Measurements from ENCODE around the gene PTEN.
A peak's percentile ranks its signal among the peaks of the same experiment; 100 is the strongest.
"Not testable (repeated sequence)": the region's sequence is repeated elsewhere in the genome, so short reads cannot be mapped to it uniquely, and the experiment has no call there.

The PTEN gene

DNA sequence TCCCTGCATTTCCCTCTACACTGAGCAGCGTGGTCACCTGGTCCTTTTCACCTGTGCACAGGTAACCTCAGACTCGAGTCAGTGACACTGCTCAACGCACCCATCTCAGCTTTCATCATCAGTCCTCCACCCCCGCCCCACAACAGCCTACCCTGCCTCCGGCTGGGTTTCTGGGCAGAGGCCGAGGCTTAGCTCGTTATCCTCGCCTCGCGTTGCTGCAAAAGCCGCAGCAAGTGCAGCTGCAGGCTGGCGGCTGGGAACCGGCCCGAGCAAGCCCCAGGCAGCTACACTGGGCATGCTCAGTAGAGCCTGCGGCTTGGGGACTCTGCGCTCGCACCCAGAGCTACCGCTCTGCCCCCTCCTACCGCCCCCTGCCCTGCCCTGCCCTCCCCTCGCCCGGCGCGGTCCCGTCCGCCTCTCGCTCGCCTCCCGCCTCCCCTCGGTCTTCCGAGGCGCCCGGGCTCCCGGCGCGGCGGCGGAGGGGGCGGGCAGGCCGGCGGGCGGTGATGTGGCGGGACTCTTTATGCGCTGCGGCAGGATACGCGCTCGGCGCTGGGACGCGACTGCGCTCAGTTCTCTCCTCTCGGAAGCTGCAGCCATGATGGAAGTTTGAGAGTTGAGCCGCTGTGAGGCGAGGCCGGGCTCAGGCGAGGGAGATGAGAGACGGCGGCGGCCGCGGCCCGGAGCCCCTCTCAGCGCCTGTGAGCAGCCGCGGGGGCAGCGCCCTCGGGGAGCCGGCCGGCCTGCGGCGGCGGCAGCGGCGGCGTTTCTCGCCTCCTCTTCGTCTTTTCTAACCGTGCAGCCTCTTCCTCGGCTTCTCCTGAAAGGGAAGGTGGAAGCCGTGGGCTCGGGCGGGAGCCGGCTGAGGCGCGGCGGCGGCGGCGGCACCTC, at the start of gene PTEN, which contains the start of gene KLLN:
Gene PTEN, plus strand, starts transcription at position 573 of the 891 bp plus-strand sequence. CDS start 845 bp downstream, outside the sequence.
Gene KLLN, minus strand, starts transcription at position 481 of the 891 bp plus-strand sequence. CDS start 1,046 bp downstream, outside the sequence.
- DNase-seq (ENCODE audit: low read depth in 2 of 2) = peak; percentile 75 to 77

DNA sequence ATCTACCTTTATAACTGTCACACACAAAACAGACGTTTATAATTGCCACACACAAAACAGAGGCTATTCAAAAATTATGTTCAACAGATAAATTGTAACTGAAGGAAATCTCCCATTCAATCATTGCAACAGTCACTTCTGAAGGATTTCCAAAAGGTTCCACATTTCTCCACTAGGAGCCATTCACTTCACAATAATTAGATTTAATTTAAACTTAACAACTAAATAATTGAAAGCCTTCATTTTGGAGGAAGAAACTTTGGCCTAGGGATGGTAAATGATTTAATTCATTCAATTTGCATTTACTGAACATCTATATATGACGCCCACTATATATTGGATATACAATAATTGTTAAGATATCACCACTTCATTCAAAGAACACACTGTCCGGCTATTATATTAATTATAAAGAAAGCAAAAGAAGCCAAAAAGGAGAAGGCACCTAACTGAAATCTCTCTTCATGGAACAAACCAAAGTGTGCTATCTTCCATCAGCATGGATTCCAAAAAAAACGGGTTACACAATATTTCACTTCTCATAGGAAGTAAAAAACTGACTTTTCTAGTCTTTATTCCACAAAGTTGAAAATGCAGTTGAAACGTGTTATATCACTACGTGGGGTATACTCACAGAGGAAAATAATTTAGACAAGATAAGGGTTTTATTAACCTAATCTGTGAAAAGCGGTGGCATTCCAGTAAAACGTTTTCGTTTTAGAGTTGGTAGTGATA, 47.1 kb upstream of the PTEN start:
- no peak for DNase-seq (ENCODE audit: low read depth in 2 of 2)

DNA sequence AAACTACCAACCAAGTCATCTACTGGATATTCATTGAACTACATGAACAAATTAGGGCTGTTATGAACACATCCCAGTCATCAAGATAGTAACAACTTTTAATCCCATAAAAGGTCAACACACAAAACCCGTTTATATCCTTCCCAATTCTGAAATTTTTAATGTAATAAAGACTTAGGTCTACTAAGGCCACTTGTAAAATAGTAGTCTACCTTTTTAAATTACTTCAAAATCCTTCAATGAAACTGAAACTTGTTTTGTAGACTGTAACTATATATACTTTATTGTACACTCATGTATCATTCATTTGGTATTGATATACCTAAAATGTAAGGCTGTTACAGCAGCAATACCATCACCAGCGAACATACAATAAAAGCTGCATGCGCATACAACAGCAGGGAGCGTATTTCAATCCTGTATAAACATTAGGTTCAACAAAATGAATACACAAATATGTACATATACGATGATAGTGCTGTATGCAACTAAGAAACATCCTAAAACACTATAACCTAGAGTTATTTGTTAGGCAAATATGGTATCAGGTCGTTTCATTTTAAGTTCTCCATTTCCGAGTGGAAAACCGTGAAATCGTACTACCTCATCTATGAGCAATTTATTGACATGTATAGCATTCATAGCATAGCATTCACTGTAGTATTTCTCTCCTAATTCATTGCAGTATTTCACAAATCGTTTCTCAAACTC, 46.4 kb upstream of the PTEN start:
- no peak for DNase-seq (ENCODE audit: low read depth in 2 of 2)

DNA sequence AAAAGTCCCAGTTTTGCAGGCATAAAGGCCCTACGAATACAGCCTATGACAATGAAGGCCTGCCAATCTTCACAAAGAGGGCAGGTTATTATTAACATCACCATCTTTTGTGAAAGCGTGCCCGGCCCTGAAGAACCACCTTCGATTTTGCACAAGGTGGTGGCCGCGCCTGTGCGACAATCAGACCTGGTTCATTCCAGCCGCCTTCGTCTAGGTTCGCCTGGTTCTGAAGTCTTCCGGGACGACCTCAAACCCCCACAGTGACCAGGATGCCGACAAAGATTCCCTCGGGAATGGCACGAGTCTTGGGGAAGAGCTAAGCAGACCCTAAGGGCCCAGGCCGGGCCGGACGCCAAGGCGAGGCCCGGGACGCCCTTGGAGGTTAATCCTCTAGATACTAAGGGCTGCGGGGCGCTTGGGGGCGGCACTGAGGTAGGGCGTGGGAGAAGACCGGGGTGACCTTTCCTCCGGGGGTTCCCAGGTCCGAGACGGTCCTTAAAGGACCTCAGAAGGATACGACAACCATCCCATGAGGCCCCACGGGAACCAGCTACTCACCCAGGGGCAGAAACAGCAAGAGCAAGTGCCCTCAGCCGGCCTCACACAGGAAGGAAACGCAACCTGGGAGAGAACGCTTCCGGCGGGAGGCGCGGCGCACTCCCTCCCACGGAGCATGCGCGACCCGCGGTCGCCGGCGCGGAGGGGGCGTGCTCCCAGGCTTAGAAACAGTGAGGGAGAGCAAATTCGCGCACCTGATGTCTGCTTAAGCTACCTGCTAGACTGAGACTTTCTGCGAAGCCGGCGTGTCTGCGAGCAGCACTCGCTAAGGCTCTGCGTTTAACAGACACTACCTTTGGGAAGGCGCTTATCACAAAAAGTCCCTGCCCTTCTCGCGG, 45.6 kb upstream of the PTEN start, which contains the start of gene ATAD1:
Gene ATAD1, minus strand, starts transcription at position 618 of the 896 bp plus-strand sequence. CDS start 3,627 bp downstream, outside the sequence.
- DNase-seq (ENCODE audit: low read depth in 2 of 2) = peak; percentile 84 to 86

DNA sequence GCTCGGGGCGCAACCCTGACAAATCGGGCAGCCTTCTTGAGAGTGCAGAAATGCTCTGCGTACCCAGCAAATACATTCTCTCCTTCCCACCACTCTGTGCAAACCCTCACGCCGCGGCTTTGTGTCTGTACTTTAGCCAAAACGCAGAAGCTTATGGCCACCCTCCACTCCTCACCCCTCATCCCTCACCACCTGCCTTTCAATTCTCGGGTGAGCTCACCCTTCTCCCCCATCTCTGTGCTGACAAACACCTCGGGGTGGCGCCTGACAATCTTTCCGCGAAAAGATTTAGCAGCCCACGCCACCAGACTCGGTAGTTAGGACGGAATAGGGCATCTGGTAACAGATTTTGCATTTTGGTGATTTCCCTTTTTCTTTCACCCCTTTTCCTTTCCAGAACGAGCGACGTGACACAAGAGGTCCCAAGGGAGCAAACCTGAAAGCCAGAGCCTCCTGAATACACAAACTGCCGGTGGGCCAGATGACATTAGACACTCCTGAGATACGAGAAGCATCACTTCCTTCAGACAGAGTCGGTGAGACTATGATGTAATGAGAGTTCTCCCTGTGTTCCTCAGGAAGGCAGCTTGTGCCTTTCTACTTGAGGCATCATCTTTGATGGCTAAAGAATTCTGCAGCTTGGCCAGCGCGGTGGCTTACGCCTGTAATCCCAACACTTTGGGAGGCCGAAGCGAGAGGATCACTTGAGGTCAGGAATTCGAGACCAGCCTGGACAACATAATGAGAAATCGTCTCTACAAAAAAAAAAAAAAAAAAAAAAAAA, 44.7 kb upstream of the PTEN start:
- peak; percentile 44 to 47 for DNase-seq (ENCODE audit: low read depth in 2 of 2)

DNA sequence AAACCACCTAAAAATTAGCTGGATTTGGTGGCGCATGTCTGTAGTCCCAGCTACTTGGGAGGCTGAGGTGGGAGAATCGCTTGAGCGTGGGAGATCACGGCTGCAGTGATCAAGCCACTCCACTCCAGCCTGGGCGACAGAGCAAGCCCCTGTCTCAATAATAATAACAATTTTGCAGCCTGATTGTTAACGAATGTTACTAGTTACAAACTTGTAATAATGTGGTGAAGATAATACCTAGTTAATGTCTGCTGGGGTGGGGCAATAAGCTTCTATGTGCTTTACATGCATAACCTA, 44.2 kb upstream of the PTEN start:
- no peak for DNase-seq (ENCODE audit: low read depth in 2 of 2)

DNA sequence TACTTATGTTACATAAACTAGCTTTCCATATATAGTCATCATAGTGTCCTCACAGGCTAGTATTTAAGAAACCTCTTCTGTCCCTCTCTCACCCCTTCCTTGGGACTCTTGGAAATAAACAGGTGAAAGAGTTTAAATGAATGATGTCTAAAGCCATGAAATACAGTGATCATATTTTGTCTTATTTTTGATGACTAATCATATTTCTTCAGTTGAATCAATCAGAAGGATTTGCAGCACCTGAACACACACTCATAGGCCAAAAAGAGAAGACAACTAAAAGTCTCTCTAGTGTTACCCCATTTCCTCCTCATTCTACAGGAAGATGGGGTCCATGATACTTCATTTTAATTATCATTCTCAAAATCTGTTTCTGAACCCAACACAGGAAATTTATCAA, 36.8 kb upstream of the PTEN start:
- no peak for DNase-seq (ENCODE audit: low read depth in 2 of 2)

DNA sequence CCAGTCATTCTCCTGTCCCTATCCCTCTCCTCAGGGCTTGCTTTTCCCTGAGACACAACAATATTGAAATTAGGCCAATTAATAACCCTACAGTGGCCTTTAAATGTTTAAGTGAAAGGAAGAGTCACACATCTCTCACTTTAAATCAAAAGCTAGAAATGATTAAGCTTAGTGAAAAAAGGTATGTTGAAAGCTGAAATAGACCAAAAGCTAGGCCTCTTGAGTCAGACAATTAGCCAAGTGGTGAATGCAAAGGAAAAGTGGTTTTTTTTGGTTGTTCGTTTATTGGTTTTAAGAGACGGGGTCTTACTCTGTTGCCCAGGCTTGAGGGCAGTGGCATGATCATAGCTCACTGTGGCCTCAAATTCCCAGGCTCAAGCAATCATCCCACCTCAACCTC, 35.7 kb upstream of the PTEN start:
- no peak for DNase-seq (ENCODE audit: low read depth in 2 of 2)

DNA sequence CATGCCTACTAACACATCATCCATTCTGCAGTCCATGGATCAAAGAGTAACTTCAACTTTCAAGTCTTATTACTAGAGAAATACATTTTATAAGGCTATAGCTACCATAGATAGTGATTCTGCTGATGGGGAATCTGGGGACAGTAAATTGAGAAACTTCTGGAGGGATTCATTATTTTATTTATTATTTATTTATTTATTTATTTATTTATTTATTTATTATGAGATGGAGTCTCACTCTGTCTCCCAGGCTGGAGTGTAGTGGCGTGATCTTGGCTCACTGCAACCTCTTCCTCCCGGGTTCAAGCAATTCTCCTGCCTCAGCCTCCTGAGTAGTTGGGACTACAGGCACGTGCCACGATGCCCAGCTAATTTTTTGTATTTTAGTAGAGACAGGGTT, 34.4 kb upstream of the PTEN start:
- not testable (repeated sequence) for DNase-seq (ENCODE audit: low read depth in 2 of 2)

DNA sequence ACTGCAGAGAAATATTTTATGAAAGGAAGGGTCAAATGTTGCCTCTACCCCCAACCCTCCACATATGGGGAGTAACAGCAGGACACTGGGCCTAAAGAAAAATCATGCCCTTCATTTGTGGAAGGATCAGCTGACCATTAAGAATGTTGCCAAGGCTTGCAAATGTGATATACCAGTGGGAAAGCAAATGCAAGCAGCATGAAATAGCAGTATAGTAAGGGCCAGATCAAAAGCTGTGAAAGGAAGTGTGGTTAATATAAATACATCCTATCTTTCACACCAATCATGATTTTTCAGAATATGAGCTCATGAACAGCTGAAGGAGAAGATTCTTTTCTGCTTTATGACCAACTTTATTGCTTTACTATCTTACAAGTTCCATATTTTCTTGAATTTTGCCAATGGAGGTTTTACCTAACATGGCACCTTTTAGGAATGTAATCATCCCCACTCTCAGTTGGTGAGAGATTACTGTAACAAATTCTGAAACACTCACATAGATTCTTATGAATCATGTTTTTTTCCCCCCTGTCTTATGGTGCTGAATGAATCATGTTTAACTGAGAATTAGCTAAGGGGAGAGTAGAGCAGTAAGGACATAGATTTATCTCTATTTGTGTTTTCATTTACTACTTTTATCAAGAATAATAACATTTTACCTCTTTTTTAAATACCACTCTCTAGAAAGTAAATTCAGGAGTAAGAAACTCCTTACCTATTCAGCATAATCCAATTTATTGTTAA, 33.3 kb upstream of the PTEN start:
- no peak for DNase-seq (ENCODE audit: low read depth in 2 of 2)

DNA sequence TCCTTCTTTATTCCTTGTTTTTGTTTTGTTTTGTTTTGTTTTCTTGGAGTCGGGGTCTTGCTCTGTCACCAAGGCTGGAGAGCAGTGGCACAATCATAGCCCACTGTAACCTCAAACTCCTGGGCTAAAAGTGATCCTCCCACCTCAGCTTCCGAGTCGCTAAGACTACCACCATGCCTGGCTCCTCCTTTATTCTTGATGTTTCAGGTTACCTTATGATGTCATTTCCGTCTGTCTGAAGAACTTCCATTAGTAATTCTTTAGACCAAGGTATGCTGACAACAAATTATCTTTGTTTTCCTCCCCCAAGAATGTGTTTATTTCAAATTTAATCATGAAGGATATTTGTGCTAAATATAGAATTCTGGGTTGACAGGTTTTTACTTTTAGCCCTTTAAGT, 27.3 kb upstream of the PTEN start:
- DNase-seq (ENCODE audit: low read depth in 2 of 2) = no peak

DNA sequence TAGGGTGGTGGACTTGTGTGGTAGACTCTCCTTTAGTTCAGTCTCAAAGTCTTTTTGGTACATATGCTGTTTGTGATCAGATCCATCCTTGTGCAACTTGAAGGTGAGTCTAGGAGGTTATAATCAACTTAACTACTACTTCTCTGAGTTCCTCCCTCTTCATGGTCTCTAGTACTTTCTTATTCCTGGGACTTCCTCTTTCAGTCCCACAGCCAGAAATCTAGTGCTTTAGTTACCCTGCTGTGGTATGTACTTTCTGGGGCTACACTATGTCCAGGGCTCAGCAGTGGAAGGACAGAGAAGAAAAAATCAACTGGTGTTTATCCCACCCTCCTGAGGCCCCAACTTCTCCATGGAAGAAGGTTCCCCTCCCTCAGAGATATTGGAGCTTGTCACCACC, 26.0 kb upstream of the PTEN start:
- DNase-seq (ENCODE audit: low read depth in 2 of 2) = no peak

DNA sequence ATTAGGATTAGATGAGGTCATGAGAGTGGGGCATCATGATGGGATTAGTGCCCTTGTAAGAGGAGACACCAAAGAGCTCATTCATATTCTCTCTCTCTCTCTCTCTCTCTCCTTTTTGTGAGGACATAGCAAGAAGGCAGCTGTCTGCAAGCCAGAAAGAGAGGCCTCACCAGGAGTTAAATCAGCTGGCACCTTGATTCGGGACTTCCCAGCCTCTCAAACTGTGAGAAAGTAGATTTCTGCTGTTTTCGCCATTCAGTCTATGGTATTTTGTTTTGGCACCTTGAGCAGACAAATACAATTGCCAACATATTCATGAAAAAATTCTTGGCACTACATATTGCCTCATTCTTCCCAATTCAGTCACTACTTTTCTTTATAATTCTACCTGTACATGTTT, 24.8 kb upstream of the PTEN start:
- no peak for DNase-seq (ENCODE audit: low read depth in 2 of 2)

DNA sequence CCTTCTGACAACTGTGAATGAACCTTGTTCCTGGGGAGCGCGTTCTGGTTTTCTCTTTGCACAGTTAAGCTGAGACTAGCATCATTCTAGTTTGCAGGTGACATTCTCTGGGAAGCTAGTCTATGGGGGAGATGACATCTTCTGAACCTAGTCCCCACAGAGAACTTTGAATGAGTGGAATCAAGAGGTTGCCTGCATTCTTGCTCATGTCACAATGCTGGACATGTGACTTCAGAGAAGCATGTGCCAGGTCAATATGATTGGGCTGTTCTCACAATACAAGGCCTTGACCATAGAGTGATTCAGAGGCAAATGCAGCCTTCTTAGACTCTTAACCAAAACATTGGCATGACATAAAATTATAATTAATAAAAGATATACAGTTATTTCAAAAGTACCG, 22.2 kb upstream of the PTEN start:
- no peak for DNase-seq (ENCODE audit: low read depth in 2 of 2)

DNA sequence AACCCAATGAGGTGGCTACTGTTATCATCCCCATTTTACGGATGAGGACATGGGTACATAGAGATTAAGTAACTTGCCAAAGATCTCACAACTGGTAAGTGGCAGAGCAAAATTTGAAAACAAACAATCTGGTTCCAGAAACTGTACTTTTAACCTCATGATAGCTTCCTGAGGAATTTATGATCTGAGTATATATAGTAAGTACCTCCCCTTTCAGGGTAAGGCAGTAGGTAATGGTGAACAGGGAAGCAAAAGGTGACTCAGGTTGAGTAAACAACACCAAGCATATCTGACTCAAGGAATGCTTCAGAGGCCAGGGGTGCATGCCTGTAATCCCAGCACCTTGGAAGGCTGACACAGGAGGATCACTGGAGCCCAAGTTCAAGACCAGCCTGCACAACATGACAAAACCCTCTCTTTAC, 21.2 kb upstream of the PTEN start:
- DNase-seq (ENCODE audit: low read depth in 2 of 2) = no peak

DNA sequence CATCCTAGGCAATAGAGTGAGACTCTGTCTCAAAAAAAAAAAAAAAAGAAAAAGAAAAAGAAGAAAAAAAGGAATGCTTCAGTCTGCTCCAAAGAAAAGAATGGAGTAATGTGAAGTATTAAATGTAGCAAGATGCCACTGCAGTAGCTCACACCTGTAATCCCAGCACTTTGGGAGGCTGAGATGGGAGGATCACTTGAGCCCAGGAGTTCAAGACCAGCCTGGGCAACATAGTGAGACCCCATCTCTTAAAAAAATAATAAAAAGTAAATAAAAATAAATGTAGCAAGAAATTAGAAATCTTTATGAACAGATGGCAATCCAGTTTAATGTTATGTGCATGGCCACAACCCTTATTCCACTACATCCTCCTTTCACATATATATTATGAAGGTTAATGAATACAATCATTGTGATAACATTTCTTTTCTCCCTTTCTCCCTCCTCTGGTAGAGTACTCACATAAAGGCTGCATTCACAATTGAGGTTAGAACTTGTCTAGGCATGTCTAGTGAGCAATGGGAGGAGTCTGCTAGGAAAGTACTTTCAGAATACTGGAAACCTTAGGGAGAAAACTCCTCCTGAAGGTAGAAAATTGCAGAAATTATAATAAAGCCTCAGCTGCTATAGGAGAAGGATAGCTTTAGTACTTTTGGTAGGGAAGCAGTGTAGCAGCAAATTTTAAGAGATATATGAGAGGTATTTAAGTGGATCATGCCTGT, 20.5 kb upstream of the PTEN start:
- DNase-seq (ENCODE audit: low read depth in 2 of 2) = no peak

DNA sequence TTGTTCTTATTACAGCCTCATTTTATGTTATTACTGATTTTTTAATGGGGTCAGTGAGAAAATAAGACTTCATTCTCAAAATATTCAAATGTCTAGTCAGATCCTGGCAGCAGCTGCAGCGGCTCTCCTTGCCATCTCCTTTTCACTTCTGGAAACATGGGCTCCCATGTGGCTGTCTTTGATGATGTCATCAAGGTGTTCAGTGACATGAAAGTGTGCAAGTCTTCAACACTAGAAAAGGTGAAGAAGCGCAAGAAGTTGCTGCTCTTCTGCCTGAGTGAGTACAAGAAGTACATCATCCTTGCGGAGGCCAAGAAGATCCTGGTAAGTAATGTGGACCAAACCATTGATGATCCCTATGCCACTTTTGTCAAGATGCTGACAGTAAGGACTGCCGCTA, 19.7 kb upstream of the PTEN start:
- DNase-seq (ENCODE audit: low read depth in 2 of 2) = no peak

DNA sequence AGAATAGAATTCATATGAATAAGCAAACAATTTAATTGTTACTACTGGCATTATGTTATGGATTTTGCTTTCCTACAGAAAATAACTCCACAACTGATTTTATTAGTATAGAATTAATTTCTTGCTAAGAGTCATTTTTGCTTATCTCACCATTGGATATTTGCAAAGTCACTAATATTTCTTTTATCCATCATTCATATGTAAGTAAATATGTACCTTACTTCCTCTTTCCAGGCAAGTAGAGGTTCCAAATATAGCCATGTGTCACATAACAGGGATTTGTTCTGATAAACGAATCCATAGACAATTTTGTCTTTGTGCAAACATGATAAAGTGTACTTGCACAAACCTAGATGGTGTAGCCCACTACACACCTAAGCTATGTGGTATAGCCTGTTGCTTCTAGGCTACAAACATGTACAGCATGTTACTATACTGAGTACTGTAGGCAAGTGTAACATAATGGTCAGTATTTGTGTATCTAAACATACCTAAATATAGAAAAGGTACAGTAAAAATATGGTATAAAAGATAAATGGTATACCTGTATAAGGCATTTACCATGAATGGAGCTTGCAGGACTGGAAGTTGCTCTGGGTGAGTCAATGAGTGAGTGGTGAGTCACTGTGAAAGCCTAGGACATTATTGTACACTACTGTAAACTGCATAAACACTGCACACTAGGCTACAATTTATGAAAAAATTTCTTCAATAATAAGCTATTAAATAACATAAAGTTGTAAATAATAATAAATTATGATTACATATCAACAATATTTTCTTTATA, 18.4 kb upstream of the PTEN start:
- DNase-seq (ENCODE audit: low read depth in 2 of 2) = no peak
